GM12874 (cell line): ENCODE results near the gene CAMKMT.

Source experiments
- CTCF ChIP-seq: IDR thresholded peaks from 2 replicates; pipeline ENCODE4 v1.5.1; 2011; ENCODE audit warnings: low read depth, mild to moderate bottlenecking, control low read depth, low read length, moderate library complexity; ENCODE audit not compliant: insufficient read depth

Gene CAMKMT

GRCh38 chr2:44532031-44532430 lies 170.3 kb downstream of the CAMKMT start:
- no peak for TF ChIP-seq CTCF

- TF ChIP-seq CTCF: no peak
Observed at GRCh38 chr2:44533508-44533907, 171.8 kb downstream of the CAMKMT start.

- TF ChIP-seq CTCF: no peak
Observed at GRCh38 chr2:44535376-44535775, 173.6 kb downstream of the CAMKMT start.

GRCh38 chr2:44537264-44537663 lies 175.5 kb downstream of the CAMKMT start:
- no peak for TF ChIP-seq CTCF

- no peak for TF ChIP-seq CTCF
Observed at GRCh38 chr2:44542520-44542919, 180.8 kb downstream of the CAMKMT start.

- no peak for TF ChIP-seq CTCF
Observed at GRCh38 chr2:44543773-44544725, 182.3 kb downstream of the CAMKMT start.

GRCh38 chr2:44545005-44545404 lies 183.3 kb downstream of the CAMKMT start:
- TF ChIP-seq CTCF: no peak
